GM18511 (cell line): Measurements from ENCODE around the gene TOMM22.
"Not testable (repeated sequence)": the region's sequence is repeated elsewhere in the genome, so short reads cannot be mapped to it uniquely, and the experiment has no call there.

Experiments
- ATAC-seq: cut with Tn5 transposase; IDR thresholded peaks from one replicate; pipeline ENCODE4 v1.9.1; 2021; ENCODE audit warnings: mild to moderate bottlenecking, moderate library complexity; ENCODE audit not compliant: unreplicated experiment

The TOMM22 gene

GRCh38 chr22:38681582-38682335 is at the start of gene TOMM22:
TSS of gene TOMM22 (plus strand) at chr22:38681957. CDS start at chr22:38681979, 22 bp downstream.
- peak; percentile 96 for ATAC-seq

GRCh38 chr22:38632528-38632927 is 49.2 kb upstream of the TOMM22 start:
- ATAC-seq, result no peak

GRCh38 chr22:38638216-38638615 is 43.5 kb upstream of the TOMM22 start:
- ATAC-seq, result no peak

GRCh38 chr22:38638728-38639127 is 43.0 kb upstream of the TOMM22 start:
- no peak for ATAC-seq

GRCh38 chr22:38641476-38642040 is 40.2 kb upstream of the TOMM22 start:
- ATAC-seq, result no peak

GRCh38 chr22:38644245-38644644 is 37.5 kb upstream of the TOMM22 start:
- ATAC-seq, result not testable (repeated sequence)

- ATAC-seq, result no peak
These were observed 36.3 kb upstream of the TOMM22 start for GRCh38 chr22:38645430-38645829.

- no peak for ATAC-seq
These were observed 31.8 kb upstream of the TOMM22 start for GRCh38 chr22:38649841-38650522.

GRCh38 chr22:38652859-38653258 is 28.9 kb upstream of the TOMM22 start:
- ATAC-seq, result no peak

- no peak for ATAC-seq
These were observed 28.0 kb upstream of the TOMM22 start for GRCh38 chr22:38653741-38654140.

GRCh38 chr22:38655519-38656255 is 26.1 kb upstream of the TOMM22 start:
- no peak for ATAC-seq

GRCh38 chr22:38656256-38657044 is 25.3 kb upstream of the TOMM22 start, which contains the start of the genes CBY1 and FAM227A:
TSS of gene CBY1 (plus strand) at chr22:38656638. CDS start at chr22:38668055, 11,417 bp downstream.
TSS of gene FAM227A (minus strand) at chr22:38656392. CDS start at chr22:38650168, 6,224 bp downstream.
- peak; percentile 82 for ATAC-seq

GRCh38 chr22:38657045-38657909 is 24.5 kb upstream of the TOMM22 start:
- no peak for ATAC-seq

- ATAC-seq, result no peak
These were observed 6.9 kb upstream of the TOMM22 start for GRCh38 chr22:38674888-38675287.

GRCh38 chr22:38675833-38676232 is 5.9 kb upstream of the TOMM22 start:
- no peak for ATAC-seq

GRCh38 chr22:38684895-38685294 is 3.1 kb downstream of the TOMM22 start:
- no peak for ATAC-seq

GRCh38 chr22:38685761-38686160 is 4.0 kb downstream of the TOMM22 start:
- no peak for ATAC-seq

GRCh38 chr22:38689651-38690050 is 7.9 kb downstream of the TOMM22 start:
- no peak for ATAC-seq

GRCh38 chr22:38694049-38694448 is 12.3 kb downstream of the TOMM22 start:
- ATAC-seq, result no peak
